GM12873 (cell line): ENCODE results near the gene POLN.

ENCODE experiments used
- CTCF ChIP-seq: IDR thresholded peaks from 2 replicates; pipeline ENCODE4 v1.5.1; 2012; ENCODE audit warnings: low read depth, mild to moderate bottlenecking, moderate library complexity, low read length, control low read depth; ENCODE audit not compliant: insufficient read depth; ENCODE audit errors: missing control alignments

POLN gene

GRCh38 chr4:2066011-2066551, 175.8 kb downstream of the POLN start:
- TF ChIP-seq CTCF: no peak

GRCh38 chr4:2065106-2065930, 176.6 kb downstream of the POLN start:
- no peak for TF ChIP-seq CTCF

DNA sequence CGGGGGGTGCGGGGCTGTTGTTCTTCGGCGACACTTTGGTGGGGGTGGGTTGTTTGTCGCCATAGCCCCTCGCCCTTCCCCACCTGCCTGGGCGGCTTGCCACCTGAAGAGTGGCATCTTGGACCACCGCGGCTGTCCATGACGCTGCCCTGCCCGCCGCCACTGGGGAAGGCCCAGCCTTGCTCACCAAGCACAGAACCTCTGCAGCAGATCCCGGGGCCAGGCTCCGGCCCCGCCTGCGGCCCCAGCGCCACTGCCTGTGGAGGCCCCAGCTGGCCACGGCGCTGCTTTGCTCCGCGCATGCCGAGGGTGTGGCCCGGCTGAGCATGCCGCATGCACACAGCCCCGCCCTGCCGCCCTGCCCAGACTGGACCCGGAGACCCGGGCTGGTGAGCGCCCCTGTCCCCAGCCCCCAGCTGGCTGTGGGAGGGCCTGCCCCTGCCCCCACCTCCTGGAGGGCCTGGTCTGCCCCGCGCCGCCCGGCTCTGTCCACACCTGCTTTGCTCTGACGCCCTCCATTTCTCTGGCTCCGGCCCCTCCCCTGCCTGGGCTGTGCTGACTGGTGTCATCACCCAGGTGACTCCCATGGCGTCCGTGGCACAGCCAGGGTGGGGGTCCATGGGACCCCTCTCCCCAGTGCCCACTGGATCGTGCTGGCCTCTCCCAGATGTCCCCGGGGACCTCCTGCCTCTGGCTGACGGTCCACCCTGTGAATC, 177.5 kb downstream of the POLN start:
- no peak for TF ChIP-seq CTCF

DNA sequence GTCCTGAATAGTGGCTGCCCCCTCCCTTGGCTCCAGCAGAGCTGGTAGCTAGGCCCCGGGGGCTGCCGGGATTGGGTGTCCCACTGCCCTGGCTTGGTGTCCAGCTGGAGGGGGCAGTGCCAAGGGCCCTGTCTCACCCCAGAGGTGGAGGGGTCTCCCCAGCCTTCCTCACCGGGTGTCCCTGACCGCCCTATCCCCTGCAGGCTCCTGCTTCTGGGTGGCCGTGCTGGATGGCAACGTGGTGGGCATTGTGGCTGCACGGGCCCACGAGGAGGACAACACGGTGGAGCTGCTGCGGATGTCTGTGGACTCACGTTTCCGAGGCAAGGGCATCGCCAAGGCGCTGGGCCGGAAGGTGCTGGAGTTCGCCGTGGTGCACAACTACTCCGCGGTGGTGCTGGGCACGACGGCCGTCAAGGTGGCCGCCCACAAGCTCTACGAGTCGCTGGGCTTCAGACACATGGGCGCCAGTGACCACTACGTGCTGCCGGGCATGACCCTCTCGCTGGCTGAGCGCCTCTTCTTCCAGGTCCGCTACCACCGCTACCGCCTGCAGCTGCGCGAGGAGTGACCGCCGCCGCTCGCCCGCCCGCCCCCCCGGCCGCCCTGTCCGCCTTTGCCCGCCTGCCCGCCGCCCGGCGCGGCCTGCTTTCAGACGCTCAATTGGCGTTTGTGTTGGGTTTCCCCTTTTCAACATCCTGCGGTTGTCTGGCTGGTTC, 178.2 kb downstream of the POLN start:
- no peak for TF ChIP-seq CTCF

GRCh38 chr4:2062808-2063524, 179.0 kb downstream of the POLN start:
- no peak for TF ChIP-seq CTCF

GRCh38 chr4:2062168-2062807, 179.6 kb downstream of the POLN start:
- TF ChIP-seq CTCF: no peak
